PFSK-1 (cell line): ENCODE data around the gene LCE6A. TPM values are rescaled to one million over a fixed set of nuclear protein-coding genes. Genes with fewer than 3 reads are reported as not detected.

ENCODE experiments used
- FOXP2 ChIP-seq: optimal IDR thresholded peaks from 2 replicates; pipeline ENCODE3; 2011; ENCODE audit warnings: borderline replicate concordance, control low read depth, inconsistent platforms; ENCODE audit not compliant: insufficient read depth; ENCODE audit errors: extremely low read length, extremely low read depth
- POLR2AphosphoS5 ChIP-seq: IDR thresholded peaks from 2 replicates; pipeline ENCODE4 v1.6.1; 2012; ENCODE audit warnings: low read depth, mild to moderate bottlenecking, control low read depth, low read length, moderate library complexity
- SIN3A ChIP-seq: IDR thresholded peaks from 2 replicates; pipeline ENCODE4 v1.6.1; 2012; ENCODE audit warnings: mild to moderate bottlenecking, low read length, moderate library complexity, borderline replicate concordance; ENCODE audit not compliant: insufficient read depth
- TAF1 ChIP-seq: IDR thresholded peaks from 2 replicates; pipeline ENCODE4 v1.6.1; 2012; ENCODE audit warnings: low read length, control low read depth, borderline replicate concordance; ENCODE audit not compliant: insufficient read depth
- polyA plus RNA-seq: library from polyadenylated mRNA; unstranded; fragments of >200 nt; gene quantifications from one replicate; pipeline ENCODE4 v1.2.1, GENCODE V29; 2012; ENCODE audit warnings: low read depth, missing spikeins; ENCODE audit not compliant: insufficient read length
- TF ChIP-seq, protein P1 (sequence below), 2 experiments: IDR thresholded peaks; 2 replicates each; pipeline versions ENCODE4 v1.6.1 to v1.8.0; 2011 to 2012; ENCODE audit warnings: low read depth in 2 of 2, low read length in 2 of 2, control low read depth in 1 of 2, inconsistent platforms in 1 of 2, mild to moderate bottlenecking in 1 of 2, moderate library complexity in 1 of 2; ENCODE audit not compliant: insufficient read depth in 1 of 2

The LCE6A gene, protein sequence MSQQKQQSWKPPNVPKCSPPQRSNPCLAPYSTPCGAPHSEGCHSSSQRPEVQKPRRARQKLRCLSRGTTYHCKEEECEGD
- not detected for polyA plus RNA-seq

DNA sequence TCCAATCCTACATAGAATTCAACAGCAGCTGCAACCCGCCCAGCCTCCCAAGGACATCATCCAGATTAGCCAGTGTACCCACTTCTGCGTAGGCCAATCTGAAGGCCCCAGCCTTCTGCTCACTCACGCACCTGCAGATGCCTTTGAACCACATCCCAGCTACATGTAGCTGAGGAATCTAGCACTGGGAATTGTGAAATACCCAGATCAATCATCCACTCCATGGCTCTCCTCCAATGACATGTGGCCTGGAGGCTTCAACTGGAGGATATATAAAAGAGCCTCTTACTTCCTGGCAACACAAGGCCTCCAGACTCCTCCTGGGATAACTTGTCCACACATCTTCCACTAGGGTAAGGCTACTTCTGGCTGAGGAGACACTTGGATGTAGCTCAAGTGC, at the start of gene LCE6A:
Gene LCE6A, plus strand, starts transcription at position 301 of the 400 bp plus-strand sequence. CDS start 665 bp downstream, outside the sequence.
- TF ChIP-seq TAF1, result no peak
- no peak for TF ChIP-seq FOXP2
- TF ChIP-seq, protein P1, sequence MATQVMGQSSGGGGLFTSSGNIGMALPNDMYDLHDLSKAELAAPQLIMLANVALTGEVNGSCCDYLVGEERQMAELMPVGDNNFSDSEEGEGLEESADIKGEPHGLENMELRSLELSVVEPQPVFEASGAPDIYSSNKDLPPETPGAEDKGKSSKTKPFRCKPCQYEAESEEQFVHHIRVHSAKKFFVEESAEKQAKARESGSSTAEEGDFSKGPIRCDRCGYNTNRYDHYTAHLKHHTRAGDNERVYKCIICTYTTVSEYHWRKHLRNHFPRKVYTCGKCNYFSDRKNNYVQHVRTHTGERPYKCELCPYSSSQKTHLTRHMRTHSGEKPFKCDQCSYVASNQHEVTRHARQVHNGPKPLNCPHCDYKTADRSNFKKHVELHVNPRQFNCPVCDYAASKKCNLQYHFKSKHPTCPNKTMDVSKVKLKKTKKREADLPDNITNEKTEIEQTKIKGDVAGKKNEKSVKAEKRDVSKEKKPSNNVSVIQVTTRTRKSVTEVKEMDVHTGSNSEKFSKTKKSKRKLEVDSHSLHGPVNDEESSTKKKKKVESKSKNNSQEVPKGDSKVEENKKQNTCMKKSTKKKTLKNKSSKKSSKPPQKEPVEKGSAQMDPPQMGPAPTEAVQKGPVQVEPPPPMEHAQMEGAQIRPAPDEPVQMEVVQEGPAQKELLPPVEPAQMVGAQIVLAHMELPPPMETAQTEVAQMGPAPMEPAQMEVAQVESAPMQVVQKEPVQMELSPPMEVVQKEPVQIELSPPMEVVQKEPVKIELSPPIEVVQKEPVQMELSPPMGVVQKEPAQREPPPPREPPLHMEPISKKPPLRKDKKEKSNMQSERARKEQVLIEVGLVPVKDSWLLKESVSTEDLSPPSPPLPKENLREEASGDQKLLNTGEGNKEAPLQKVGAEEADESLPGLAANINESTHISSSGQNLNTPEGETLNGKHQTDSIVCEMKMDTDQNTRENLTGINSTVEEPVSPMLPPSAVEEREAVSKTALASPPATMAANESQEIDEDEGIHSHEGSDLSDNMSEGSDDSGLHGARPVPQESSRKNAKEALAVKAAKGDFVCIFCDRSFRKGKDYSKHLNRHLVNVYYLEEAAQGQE (IDR thresholded peaks at IDR 0.05; ENCODE audit: insufficient read depth in 1 of 2, low read depth in 2 of 2, low read length in 2 of 2), result no peak
- no peak for TF ChIP-seq POLR2AphosphoS5
- no peak for TF ChIP-seq SIN3A

DNA sequence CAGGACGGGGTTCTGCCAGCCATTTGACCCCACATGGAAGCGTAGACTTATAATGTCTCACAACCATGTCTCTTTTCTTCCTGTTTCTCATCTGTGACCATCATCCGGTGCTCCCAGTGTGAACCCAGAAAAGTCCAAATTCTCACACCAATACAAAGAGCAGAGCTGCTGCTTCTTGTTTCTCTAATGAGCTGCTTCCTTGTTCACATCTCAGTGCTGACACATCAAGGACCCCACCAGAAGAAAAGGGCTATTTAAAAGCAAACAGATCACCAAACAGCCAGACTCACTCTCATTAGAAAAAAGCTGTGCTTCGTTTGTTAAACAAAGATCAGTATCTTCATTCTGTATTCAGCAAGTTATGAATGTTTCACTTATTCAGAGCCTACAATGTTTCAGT, 47.0 kb upstream of the LCE6A start:
- TF ChIP-seq POLR2AphosphoS5, result no peak
- no peak for TF ChIP-seq FOXP2
- TF ChIP-seq SIN3A, result no peak
- no peak for TF ChIP-seq TAF1
- TF ChIP-seq, protein P1 (IDR thresholded peaks at IDR 0.05; ENCODE audit: insufficient read depth in 1 of 2, low read depth in 2 of 2, low read length in 2 of 2), result no peak

DNA sequence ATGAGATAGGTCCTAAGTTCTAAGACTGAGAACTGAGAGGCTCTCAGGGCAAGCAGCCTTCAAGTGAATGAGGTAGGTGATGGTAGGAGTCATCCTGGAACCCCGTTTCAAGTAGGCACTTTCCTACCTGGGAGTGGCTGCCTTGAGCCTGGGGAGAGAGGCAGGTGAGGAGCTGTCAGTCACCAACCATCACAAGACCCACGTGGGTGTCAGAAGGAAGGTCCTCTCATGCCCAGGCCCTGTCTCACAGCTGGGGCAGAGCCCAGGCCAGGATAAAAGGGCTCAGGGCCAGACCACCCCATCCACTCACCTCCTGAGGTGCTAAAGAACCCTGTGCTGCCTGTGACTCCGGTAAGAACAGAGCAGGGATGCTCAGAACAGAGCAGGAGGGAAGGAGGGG, 46.2 kb upstream of the LCE6A start, which contains the start of gene LCE1D:
Gene LCE1D, plus strand, starts transcription at position 301 of the 400 bp plus-strand sequence. CDS start 1,074 bp downstream, outside the sequence.
- TF ChIP-seq POLR2AphosphoS5 (no peak), FOXP2 (no peak), SIN3A (no peak), TAF1 (no peak)
- TF ChIP-seq, protein P1 (IDR thresholded peaks at IDR 0.05; ENCODE audit: insufficient read depth in 1 of 2, low read depth in 2 of 2, low read length in 2 of 2), result no peak

DNA sequence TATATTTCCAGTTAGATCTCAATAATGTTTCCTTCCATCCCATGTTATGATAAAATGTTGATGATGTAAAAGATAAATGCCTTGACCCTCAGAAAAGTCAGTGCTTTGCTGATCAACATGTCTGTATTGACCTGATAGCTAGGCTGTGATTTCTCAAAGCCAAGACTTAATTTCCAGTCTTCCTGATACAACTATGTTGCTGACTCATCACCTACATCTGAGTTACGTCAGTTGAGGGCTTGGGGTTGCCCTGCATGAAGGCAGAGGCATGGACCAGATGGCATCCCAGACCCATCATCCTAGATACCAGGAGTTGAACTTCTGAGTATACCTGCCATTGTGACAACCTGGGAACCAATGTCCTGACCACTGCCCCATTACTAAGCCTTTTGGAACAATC, 41.3 kb upstream of the LCE6A start:
- TF ChIP-seq, protein P1 (IDR thresholded peaks at IDR 0.05; ENCODE audit: insufficient read depth in 1 of 2, low read depth in 2 of 2, low read length in 2 of 2), result no peak
- TF ChIP-seq POLR2AphosphoS5 (no peak), TAF1 (no peak), FOXP2 (no peak), SIN3A (no peak)

DNA sequence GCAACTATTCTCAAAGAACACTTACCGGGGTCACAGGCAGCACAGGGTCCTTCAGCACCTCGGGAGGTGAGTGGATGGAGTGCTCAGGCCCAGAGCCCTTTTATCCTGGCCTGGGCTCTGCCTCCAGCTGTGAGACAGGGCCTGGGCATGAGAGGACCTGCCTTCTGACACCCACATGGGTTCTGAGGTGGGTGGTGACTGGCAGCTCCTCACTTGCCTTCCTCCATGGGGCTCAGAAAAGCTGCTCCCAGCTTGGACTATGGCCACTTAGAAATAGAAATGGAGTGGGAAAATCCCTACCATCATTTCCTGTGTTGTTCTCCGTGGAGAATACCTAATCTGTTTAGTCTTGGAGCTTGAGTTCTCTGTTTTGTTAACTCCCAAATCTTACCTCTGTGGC, 36.1 kb upstream of the LCE6A start, which contains the start of gene LCE1C:
Gene LCE1C, minus strand, starts transcription at position 76 of the 400 bp plus-strand sequence. CDS start 1,173 bp downstream, outside the sequence.
- TF ChIP-seq TAF1, result no peak
- TF ChIP-seq, protein P1 (IDR thresholded peaks at IDR 0.05; ENCODE audit: insufficient read depth in 1 of 2, low read depth in 2 of 2, low read length in 2 of 2), result no peak
- TF ChIP-seq SIN3A, result no peak
- TF ChIP-seq POLR2AphosphoS5, result no peak
- no peak for TF ChIP-seq FOXP2
